DOHH2 (cell line): Measurements from ENCODE around the gene FBXL14.
"Not testable (repeated sequence)": the region's sequence is repeated elsewhere in the genome, so short reads cannot be mapped to it uniquely, and the experiment has no call there.

Experiments
- H3F3A ChIP-seq: fragments of 200-600 bp; sonication (generic), shearing (Covaris generic); 2 replicates; pipeline ENCODE4 v1.6.0; 2016; ENCODE audit warnings: antibody characterized with exemption, mild to moderate bottlenecking; ENCODE audit not compliant: control insufficient read depth, insufficient read depth
- H3K27ac ChIP-seq: fragments of 200-600 bp; sonication (generic); 2 replicates; pipeline ENCODE4 v1.5.1; 2014; ENCODE audit warnings: low read depth, mild to moderate bottlenecking, low read length, moderate library complexity
- H3K27me3 ChIP-seq: fragments of 200-600 bp; sonication (generic); 2 replicates; pipeline ENCODE4 v1.6.1; 2014; ENCODE audit warnings: mild to moderate bottlenecking, low read length, mixed read lengths; ENCODE audit not compliant: control insufficient read depth
- H3K36me3 ChIP-seq: fragments of 200-600 bp; sonication (generic); 2 replicates; pipeline ENCODE4 v1.6.1; 2014; ENCODE audit warnings: mild to moderate bottlenecking, low read length, moderate library complexity, mixed read lengths; ENCODE audit not compliant: control insufficient read depth
- H3K4me1 ChIP-seq: fragments of 200-600 bp; sonication (generic); 2 replicates; pipeline ENCODE4 v1.6.1; 2014; ENCODE audit warnings: mild to moderate bottlenecking, low read length, mixed read lengths; ENCODE audit not compliant: control insufficient read depth
- H3K4me2 ChIP-seq: fragments of 200-600 bp; sonication (generic); 2 replicates; pipeline ENCODE4 v1.6.0; 2014; ENCODE audit warnings: mild to moderate bottlenecking, low read length, moderate library complexity
- H3K4me3 ChIP-seq: fragments of 200-600 bp; sonication (generic); 2 replicates; pipeline ENCODE4 v1.5.1; 2014; ENCODE audit warnings: mild to moderate bottlenecking, low read length, mixed read lengths
- H3K79me2 ChIP-seq: fragments of 200-600 bp; sonication (generic); 2 replicates; pipeline ENCODE4 v1.6.1; 2014; ENCODE audit warnings: mild to moderate bottlenecking, low read length, mixed read lengths; ENCODE audit not compliant: control insufficient read depth
- H3K9me2 ChIP-seq: fragments of 200-600 bp; sonication (generic); replicated peaks from 2 replicates; pipeline ENCODE4 v1.6.1; 2014; ENCODE audit warnings: mild to moderate bottlenecking, low read length, mixed read lengths; ENCODE audit not compliant: control insufficient read depth
- H3K9me3 ChIP-seq: fragments of 200-600 bp; sonication (generic); 2 replicates; pipeline ENCODE4 v1.6.1; 2014; ENCODE audit warnings: antibody characterized with exemption, low read length, mixed read lengths; ENCODE audit not compliant: control insufficient read depth, insufficient read depth
- H4K20me1 ChIP-seq: fragments of 200-600 bp; sonication (generic); 2 replicates; pipeline ENCODE4 v1.6.0; 2014; ENCODE audit warnings: low read depth, mild to moderate bottlenecking, antibody characterized with exemption, low read length, moderate library complexity; ENCODE audit not compliant: control insufficient read depth, insufficient read depth
- CTCF ChIP-seq: fragments of 200-600 bp; sonication (generic); IDR thresholded peaks from one replicate; pipeline ENCODE4 v1.5.1; 2014; ENCODE audit warnings: antibody characterized with exemption, mild to moderate bottlenecking, low read depth, low read length; ENCODE audit not compliant: poor library complexity, severe bottlenecking
- EZH2phosphoT487 ChIP-seq: fragments of 200-600 bp; sonication (generic); IDR thresholded peaks from 2 replicates; pipeline ENCODE4 v1.6.1; 2017; ENCODE audit warnings: borderline replicate concordance, mild to moderate bottlenecking, antibody characterized with exemption, low read length, moderate library complexity, mixed read lengths

The FBXL14 gene

GRCh38 chr12:1564067-1564466, 30.3 kb downstream of the FBXL14 start:
- Histone ChIP-seq H3K4me1 (no peaks in the 10 kb centered on the region), H3K4me2 (no peak overlapping the region), H3K27me3 (peaks cover 15% of the 10 kb centered on the region), H4K20me1 (no peaks in the 10 kb centered on the region), H3K9me2 (no peaks in the 10 kb centered on the region), H3K36me3 (no peaks in the 10 kb centered on the region), H3K79me2 (no peaks in the 10 kb centered on the region), H3K9me3 (no peaks in the 10 kb centered on the region), H3F3A (no peaks in the 10 kb centered on the region), H3K27ac (no peak overlapping the region), H3K4me3 (no peak overlapping the region)
- no peak for TF ChIP-seq EZH2phosphoT487
- TF ChIP-seq CTCF: no peak

- Histone ChIP-seq H3K36me3 (no peaks in the 10 kb centered on the region), H3K27ac (no peak overlapping the region), H4K20me1 (no peaks in the 10 kb centered on the region), H3K9me2 (no peaks in the 10 kb centered on the region), H3F3A (no peaks in the 10 kb centered on the region), H3K4me1 (no peaks in the 10 kb centered on the region), H3K9me3 (no peaks in the 10 kb centered on the region), H3K27me3 (peaks cover 11% of the 10 kb centered on the region), H3K4me2 (no peak overlapping the region), H3K4me3 (no peak overlapping the region), H3K79me2 (no peaks in the 10 kb centered on the region)
- TF ChIP-seq EZH2phosphoT487 (no peak), CTCF (no peak)
Measured at GRCh38 chr12:1562813-1563407, 31.5 kb downstream of the FBXL14 start.

- no peaks in the 10 kb centered on the region for H3K36me3 ChIP-seq
- H3K27me3 ChIP-seq: peaks cover 13% of the 10 kb centered on the region
- H3K79me2 ChIP-seq: no peaks in the 10 kb centered on the region
- no peaks in the 10 kb centered on the region for H4K20me1 ChIP-seq
- TF ChIP-seq EZH2phosphoT487: no peak
- H3K9me2 ChIP-seq: no peaks in the 10 kb centered on the region
- no peaks in the 10 kb centered on the region for H3F3A ChIP-seq
- H3K4me2 ChIP-seq: no peak overlapping the region
- H3K9me3 ChIP-seq: no peaks in the 10 kb centered on the region
- no peaks in the 10 kb centered on the region for H3K4me1 ChIP-seq
- H3K27ac ChIP-seq: no peak overlapping the region
- H3K4me3 ChIP-seq: no peak overlapping the region
Measured at GRCh38 chr12:1560704-1561103, 33.7 kb downstream of the FBXL14 start.

- Histone ChIP-seq H3K9me2 (no peaks in the 10 kb centered on the region), H4K20me1 (no peaks in the 10 kb centered on the region), H3K27me3 (peaks cover 14% of the 10 kb centered on the region), H3K27ac (no peak overlapping the region), H3K9me3 (no peaks in the 10 kb centered on the region), H3K79me2 (no peaks in the 10 kb centered on the region), H3K4me3 (no peak overlapping the region), H3K4me2 (no peak overlapping the region), H3F3A (no peaks in the 10 kb centered on the region), H3K36me3 (no peaks in the 10 kb centered on the region), H3K4me1 (peaks cover 10% of the 10 kb centered on the region)
- TF ChIP-seq EZH2phosphoT487: no peak
- TF ChIP-seq CTCF: no peak
Measured at GRCh38 chr12:1559676-1560091, 34.7 kb downstream of the FBXL14 start.

GRCh38 chr12:1558108-1558507, 36.3 kb downstream of the FBXL14 start:
- H3K4me2 ChIP-seq, H4K20me1 ChIP-seq, H3K4me3 ChIP-seq, H3K9me3 ChIP-seq, H3K36me3 ChIP-seq, H3K27ac ChIP-seq, H3K79me2 ChIP-seq, H3K9me2 ChIP-seq, H3F3A ChIP-seq: not testable (repeated sequence)
- Histone ChIP-seq H3K27me3 (peaks cover 28% of the 10 kb centered on the region), H3K4me1 (peaks cover 25% of the 10 kb centered on the region)
